ENCODE measurements around the gene NCKAP5L.
A peak's percentile ranks its signal among the peaks of the same experiment; 100 is the strongest.
"Not testable (repeated sequence)": the region's sequence is repeated elsewhere in the genome, so short reads cannot be mapped to it uniquely, and the experiment has no call there.

NCKAP5L gene

GRCh38 chr12:49779581-49779980 is 48.6 kb downstream of the NCKAP5L start:
- DNase-seq (ENCODE audit: low read depth in 2 of 2) = no peak

GRCh38 chr12:49777800-49778748 is 50.1 kb downstream of the NCKAP5L start:
- DNase-seq (ENCODE audit: low read depth in 2 of 2) = peak; percentile 74 to 78

GRCh38 chr12:49777341-49777740 is 50.9 kb downstream of the NCKAP5L start:
- no peak for DNase-seq (ENCODE audit: low read depth in 2 of 2)

- DNase-seq (ENCODE audit: low read depth in 2 of 2) = no peak
Observed at GRCh38 chr12:49776858-49777257, 51.4 kb downstream of the NCKAP5L start.

- peak; percentile 27 to 29 for DNase-seq (ENCODE audit: low read depth in 2 of 2)
Observed at GRCh38 chr12:49776413-49776812, 51.8 kb downstream of the NCKAP5L start.

GRCh38 chr12:49773102-49773501 is 55.1 kb downstream of the NCKAP5L start:
- not testable (repeated sequence) for DNase-seq (ENCODE audit: low read depth in 2 of 2)

GRCh38 chr12:49767333-49767732 is 60.9 kb downstream of the NCKAP5L start:
- no peak for DNase-seq (ENCODE audit: low read depth in 2 of 2)

GRCh38 chr12:49766115-49766455 is 62.1 kb downstream of the NCKAP5L start:
- no peak for DNase-seq (ENCODE audit: low read depth in 2 of 2)

GRCh38 chr12:49764126-49764525 is 64.1 kb downstream of the NCKAP5L start:
- no peak for DNase-seq (ENCODE audit: low read depth in 2 of 2)

GRCh38 chr12:49763006-49763591 is 65.1 kb downstream of the NCKAP5L start:
- peak; percentile 72 for DNase-seq (ENCODE audit: low read depth in 2 of 2)

- no peak for DNase-seq (ENCODE audit: low read depth in 2 of 2)
Observed at GRCh38 chr12:49762468-49762847, 65.8 kb downstream of the NCKAP5L start.

GRCh38 chr12:49761677-49762467 is 66.3 kb downstream of the NCKAP5L start:
- DNase-seq (ENCODE audit: low read depth in 2 of 2) = no peak

GRCh38 chr12:49750996-49751393 is 77.2 kb downstream of the NCKAP5L start:
- DNase-seq (ENCODE audit: low read depth in 2 of 2) = no peak

GRCh38 chr12:49750027-49750995 is 77.9 kb downstream of the NCKAP5L start:
- DNase-seq (ENCODE audit: low read depth in 2 of 2) = peak in 1 of 2 donors; percentile 37

- DNase-seq (ENCODE audit: low read depth in 2 of 2) = no peak
Observed at GRCh38 chr12:49748800-49749199, 79.4 kb downstream of the NCKAP5L start.

- DNase-seq (ENCODE audit: low read depth in 2 of 2) = no peak
Observed at GRCh38 chr12:49748306-49748705, 79.9 kb downstream of the NCKAP5L start.

- no peak for DNase-seq (ENCODE audit: low read depth in 2 of 2)
Observed at GRCh38 chr12:49744363-49744885, 83.8 kb downstream of the NCKAP5L start.

- peak; percentile 70 for DNase-seq (ENCODE audit: low read depth in 2 of 2)
Observed at GRCh38 chr12:49741882-49742620, 86.2 kb downstream of the NCKAP5L start.
